Breast epithelium (tissue), 4 donors: ENCODE measurements around the gene RFPL3. TPM values are rescaled to one million over a fixed set of nuclear protein-coding genes. Genes with fewer than 3 reads are reported as not detected.

Experiments
- DNase-seq, 2 donors: peaks; one replicate each; pipeline ENCODE4 v3.0.0-alpha.2; 2019; ENCODE audit warnings: low spot score in 2 of 2
- H3K27ac ChIP-seq, 2 donors: fragments of 200-600 bp; sonication (generic) in 1 of 2; one replicate each; pipeline ENCODE4 v1.5.1; 2016 to 2019; ENCODE audit warnings: mild to moderate bottlenecking in 1 of 2
- H3K27me3 ChIP-seq, 2 donors: fragments of 200-600 bp; sonication (generic) in 1 of 2; one replicate each; pipeline versions ENCODE4 v1.5.1 to v1.6.0; 2017 to 2019; ENCODE audit warnings: control low read depth in 1 of 2, mild to moderate bottlenecking in 1 of 2
- H3K36me3 ChIP-seq: fragments of 200-600 bp; one replicate; pipeline ENCODE4 v1.5.1; 2019
- H3K4me1 ChIP-seq, 2 donors: fragments of 200-600 bp; sonication (generic); one replicate each; pipeline ENCODE4 v1.5.1; 2016 to 2019; ENCODE audit warnings: control low read depth in 1 of 2
- H3K4me3 ChIP-seq, 3 donors: fragments of 200-600 bp; sonication (generic); 1 replicate in 2 of 3; 2 replicates in 1 of 3; pipeline ENCODE4 v1.5.1; 2016 to 2019; ENCODE audit warnings: mild to moderate bottlenecking in 3 of 3, moderate library complexity in 2 of 3
- H3K9me3 ChIP-seq, 2 donors: fragments of 200-600 bp; sonication (generic) in 1 of 2; one replicate each; pipeline ENCODE4 v1.5.1; 2016 to 2019; ENCODE audit warnings: control low read depth in 1 of 2
- CTCF ChIP-seq, 3 donors: fragments of 450-650 bp; IDR thresholded peaks; one replicate each; pipeline ENCODE4 v1.5.1; 2016 to 2017; ENCODE audit warnings: antibody characterized with exemption in 3 of 3, mild to moderate bottlenecking in 3 of 3, moderate library complexity in 3 of 3
- POLR2A ChIP-seq: fragments of 450-650 bp; IDR thresholded peaks from one replicate; pipeline ENCODE4 v1.6.1; 2016; ENCODE audit warnings: antibody characterized with exemption, mild to moderate bottlenecking, moderate library complexity
- POLR2AphosphoS5 ChIP-seq, 3 donors: sonication (generic); formaldehyde crosslinking; IDR thresholded peaks; one replicate each; pipeline ENCODE4 v1.6.1; 2017; ENCODE audit warnings: antibody characterized with exemption in 3 of 3
- intact Hi-C: fragments of 100-400 bp; cut with DNase I; formaldehyde crosslinking; loops from one replicate; pipeline ENCODE4 v1.15.1; 2023; ENCODE audit warnings: low total_unique reads
- total RNA-seq, 3 donors: library from RNA; depleted of rRNA; stranded (reverse); fragments of >200 nt; gene quantifications; one replicate each; pipeline ENCODE4 v1.1.0, GENCODE V29; 2016

Gene RFPL3
- total RNA-seq, 3 donors from 2014 or later: not detected

- Histone ChIP-seq H3K4me3 (no peak overlapping the region), H3K27me3 (no peaks in the 10 kb centered on the region), H3K36me3 (peaks cover 11% of the 10 kb centered on the region), H3K27ac (no peak overlapping the region), H3K4me1 (no peaks in the 10 kb centered on the region), H3K9me3 (no peaks in the 10 kb centered on the region)
- intact Hi-C loops: no loop called here
- DNase-seq: no peak
- TF ChIP-seq POLR2AphosphoS5 (IDR thresholded peaks at IDR 0.05): no peak
- no peak for TF ChIP-seq POLR2A
- no peak for TF ChIP-seq CTCF (IDR thresholded peaks at IDR 0.05)
Measured at GRCh38 chr22:32389685-32390084, 32.0 kb downstream of the RFPL3 start.

- intact Hi-C loops: no loop called here
- peaks cover 23% of the 10 kb centered on the region for H3K36me3 ChIP-seq
- DNase-seq: no peak
Measured at GRCh38 chr22:32395107-32395506, 37.4 kb downstream of the RFPL3 start.

GRCh38 chr22:32396255-32396654 lies 38.6 kb downstream of the RFPL3 start:
- Histone ChIP-seq H3K36me3 (peaks cover 23% of the 10 kb centered on the region), H3K4me3 (no peak overlapping the region), H3K9me3 (no peaks in the 10 kb centered on the region), H3K27ac (no peak overlapping the region), H3K27me3 (no peaks in the 10 kb centered on the region), H3K4me1 (no peaks in the 10 kb centered on the region)
- TF ChIP-seq POLR2AphosphoS5 (IDR thresholded peaks at IDR 0.05): no peak
- TF ChIP-seq POLR2A: no peak
- TF ChIP-seq CTCF (IDR thresholded peaks at IDR 0.05): no peak
- DNase-seq: no peak
- intact Hi-C loops: no loop called here

More at GRCh38 chr22:32395107-32395506, 37.4 kb downstream of the RFPL3 start:
- Histone ChIP-seq H3K27ac (no peak overlapping the region), H3K27me3 (no peaks in the 10 kb centered on the region), H3K4me1 (no peaks in the 10 kb centered on the region), H3K9me3 (no peaks in the 10 kb centered on the region), H3K4me3 (no peak overlapping the region)
- TF ChIP-seq POLR2A: no peak

GRCh38 chr22:32396746-32397145 lies 39.1 kb downstream of the RFPL3 start:
- Histone ChIP-seq H3K27ac (no peak overlapping the region), H3K4me3 (no peak overlapping the region), H3K36me3 (peaks cover 23% of the 10 kb centered on the region), H3K4me1 (no peaks in the 10 kb centered on the region), H3K9me3 (no peaks in the 10 kb centered on the region), H3K27me3 (no peaks in the 10 kb centered on the region)
- no peak for TF ChIP-seq POLR2AphosphoS5 (IDR thresholded peaks at IDR 0.05)
- TF ChIP-seq POLR2A: no peak
- TF ChIP-seq CTCF (IDR thresholded peaks at IDR 0.05): no peak
- intact Hi-C loops: no loop called here
- no peak for DNase-seq

GRCh38 chr22:32401486-32401885 lies 43.8 kb downstream of the RFPL3 start:
- no peak for TF ChIP-seq CTCF (IDR thresholded peaks at IDR 0.05)
- peaks cover 11% of the 10 kb centered on the region for H3K36me3 ChIP-seq
- H3K27me3 ChIP-seq: no peaks in the 10 kb centered on the region
- intact Hi-C loops: no loop called here
- no peak for DNase-seq
- H3K9me3 ChIP-seq: no peaks in the 10 kb centered on the region
- H3K27ac ChIP-seq: no peak overlapping the region
- no peaks in the 10 kb centered on the region for H3K4me1 ChIP-seq
- no peak overlapping the region for H3K4me3 ChIP-seq

- no peak for DNase-seq
- intact Hi-C loops: no loop called here
- no peaks in the 10 kb centered on the region for H3K9me3 ChIP-seq
- H3K4me1 ChIP-seq: no peaks in the 10 kb centered on the region
- no peak overlapping the region for H3K4me3 ChIP-seq
- H3K27ac ChIP-seq: no peak overlapping the region
- no peak for TF ChIP-seq POLR2AphosphoS5 (IDR thresholded peaks at IDR 0.05)
- TF ChIP-seq CTCF (IDR thresholded peaks at IDR 0.05): no peak
- TF ChIP-seq POLR2A: no peak
- H3K36me3 ChIP-seq: peaks cover 14% of the 10 kb centered on the region
- H3K27me3 ChIP-seq: no peaks in the 10 kb centered on the region
Measured at GRCh38 chr22:32404021-32404420, 46.4 kb downstream of the RFPL3 start.
